GM12874 (cell line): ENCODE results near the gene CLCF1.

Experiments used
- CTCF ChIP-seq: IDR thresholded peaks from 2 replicates; pipeline ENCODE4 v1.5.1; 2011; ENCODE audit warnings: low read depth, mild to moderate bottlenecking, control low read depth, low read length, moderate library complexity; ENCODE audit not compliant: insufficient read depth

Gene CLCF1

GRCh38 chr11:67400942-67401494 lies 27.6 kb upstream of the CLCF1 start:
- no peak for TF ChIP-seq CTCF

- TF ChIP-seq CTCF = no peak
Measured at GRCh38 chr11:67400251-67400941, 27.0 kb upstream of the CLCF1 start.

GRCh38 chr11:67398661-67399563 lies 25.5 kb upstream of the CLCF1 start:
- no peak for TF ChIP-seq CTCF

GRCh38 chr11:67397986-67398660 lies 24.7 kb upstream of the CLCF1 start:
- TF ChIP-seq CTCF = no peak

- TF ChIP-seq CTCF = no peak
Measured at GRCh38 chr11:67397536-67397935, 24.1 kb upstream of the CLCF1 start.

- no peak for TF ChIP-seq CTCF
Measured at GRCh38 chr11:67396587-67397389, 23.4 kb upstream of the CLCF1 start.

- TF ChIP-seq CTCF = no peak
Measured at GRCh38 chr11:67396259-67396581, 22.8 kb upstream of the CLCF1 start.
